Spleen (tissue), 11 donors: ENCODE measurements around the gene SLC38A3. TPM values are rescaled to one million over a fixed set of nuclear protein-coding genes. Genes with fewer than 3 reads are reported as not detected.

Source experiments
- DNase-seq: peaks from one replicate; pipeline ENCODE4 v3.0.0-alpha.2; 2020
- H3K27ac ChIP-seq, 8 donors: fragments of 200-600 bp; sonication (generic) in 7 of 8; 1 replicate in 4 of 8; 2 replicates in 4 of 8; pipeline versions ENCODE4 v1.5.0 to v1.8.0; 2016 to 2021; ENCODE audit warnings: inconsistent platforms in 4 of 8, mild to moderate bottlenecking in 4 of 8, moderate library complexity in 1 of 8
- H3K27me3 ChIP-seq, 7 donors: fragments of 200-600 bp; sonication (generic) in 6 of 7; replicated peaks in 1 of 7; 1 replicate in 4 of 7; 2 replicates in 3 of 7; pipeline versions ENCODE4 v1.5.0 to v1.8.0; 2016 to 2021; ENCODE audit warnings: inconsistent platforms in 3 of 7, mild to moderate bottlenecking in 1 of 7
- H3K36me3 ChIP-seq, 6 donors: fragments of 200-600 bp; sonication (generic) in 5 of 6; 1 replicate in 4 of 6; 2 replicates in 2 of 6; pipeline versions ENCODE4 v1.5.0 to v1.8.0; 2016 to 2021; ENCODE audit warnings: inconsistent platforms in 2 of 6
- H3K4me1 ChIP-seq, 6 donors: fragments of 200-600 bp; sonication (generic) in 5 of 6; 1 replicate in 3 of 6; 2 replicates in 3 of 6; pipeline versions ENCODE4 v1.5.0 to v1.8.0; 2016 to 2021; ENCODE audit warnings: inconsistent platforms in 3 of 6
- H3K4me3 ChIP-seq, 8 donors: fragments of 200-600 bp; sonication (generic) in 7 of 8; 1 replicate in 4 of 8; 2 replicates in 4 of 8; pipeline versions ENCODE4 v1.5.0 to v1.8.0; 2016 to 2021; ENCODE audit warnings: inconsistent platforms in 4 of 8, mild to moderate bottlenecking in 4 of 8, moderate library complexity in 2 of 8
- H3K9me3 ChIP-seq, 8 donors: fragments of 200-600 bp; sonication (generic) in 7 of 8; 1 replicate in 4 of 8; 2 replicates in 4 of 8; pipeline versions ENCODE4 v1.5.0 to v1.8.0; 2016 to 2021; ENCODE audit warnings: inconsistent platforms in 4 of 8
- POLR2A ChIP-seq, 3 donors: fragments of 450-650 bp; IDR thresholded peaks; one replicate each; pipeline ENCODE4 v1.5.1; 2017; ENCODE audit warnings: antibody characterized with exemption in 3 of 3, mild to moderate bottlenecking in 1 of 3
- POLR2AphosphoS5 ChIP-seq, 3 donors: sonication (generic); formaldehyde crosslinking; IDR thresholded peaks; one replicate each; pipeline ENCODE4 v1.5.1; 2017; ENCODE audit warnings: antibody characterized with exemption in 3 of 3
- WGBS, 5 donors: extraction: QIAGEN DNeasy Blood & Tissue Kit in 3 of 5; methylation state at CpG; one replicate each; pipeline versions ENCODE4 v1.1.5 to v1.1.7; 2013 to 2018; 5-methylcytosine and 5-hydroxymethylcytosine counted together
- intact Hi-C: fragments of 100-400 bp; cut with DNase I; formaldehyde crosslinking; loops from one replicate; pipeline ENCODE4 v1.15.0; 2023; ENCODE audit warnings: low total_unique reads
- polyA plus RNA-seq, 3 donors: library from polyadenylated mRNA; stranded (reverse); fragments of 200-250 nt; gene quantifications; one replicate each; pipeline ENCODE4 v1.2.1, GENCODE V29; 2013
- total RNA-seq, 7 donors: library from RNA; depleted of rRNA in 3 of 7; stranded (reverse); fragments of >200 nt in 3 of 7; fragmentation: NEBNext Ultra II Directional in 4 of 7; extraction: Animal tissue kit (Norgen Biotek cat#: 25700) in 4 of 7; gene quantifications; one replicate each; pipeline versions ENCODE4 v1.1.0 to v1.2.1, GENCODE V29; 2016 to 2021
- TF ChIP-seq, protein P1 (sequence below), 11 experiments: fragments of 200-600 bp in 7 of 11; fragments of 450-650 bp in 4 of 11; sonication (generic) in 4 of 11; IDR thresholded peaks in 8 of 11; conservative IDR thresholded peaks in 3 of 11; 1 replicate in 7 of 11; 2 replicates in 4 of 11; pipeline versions ENCODE4 v1.4.0 to v1.8.0; 2016 to 2021; ENCODE audit warnings: antibody characterized with exemption in 11 of 11, inconsistent platforms in 4 of 11, mild to moderate bottlenecking in 1 of 11
- donor health status: healthy with polysubstance abuse.
- donor health status: DM: no; HTN: no; CAD: no; lungs with moderate emphysema.
- donor health status: DM: no; HTN: no; CAD: no.
- donor health status: Bipolar disorder and iron deficiency.
- donor health status: healthy.
- donor health status: DM: no; HTN: no; CAD: no.
- donor health status: DM: yes; HTN: yes; CAD: no.

The SLC38A3 gene
- total and polyA plus RNA-seq, 10 donors = 0.02 to 0.07 TPM; not detected in 8

DNA sequence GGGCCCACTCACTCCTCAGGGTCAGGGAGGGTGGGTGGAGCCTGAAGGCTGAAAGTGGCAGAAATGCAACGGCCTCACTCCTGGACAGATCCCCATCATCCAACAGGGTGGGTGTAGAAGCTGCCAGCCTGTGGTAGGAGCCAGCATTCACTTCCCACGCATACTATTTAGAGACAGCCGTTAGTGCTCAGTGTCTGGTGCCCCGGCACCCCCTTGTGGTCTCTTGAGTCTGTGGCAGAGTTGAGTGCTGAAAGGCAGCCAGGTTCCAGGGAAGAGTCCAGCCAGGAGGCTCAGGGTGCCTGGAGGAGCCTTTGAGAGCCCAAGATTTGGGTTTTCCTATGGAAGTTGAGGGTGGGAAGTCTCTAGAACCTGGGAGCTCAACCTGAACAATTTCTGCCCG lies 15.8 kb upstream of the SLC38A3 start:
- intact Hi-C loops = loop anchor here (5.0 kb wide), 1 partner anchor 67 kb away; no protein-coding TSS in a partner anchor
- TF ChIP-seq POLR2A (IDR thresholded peaks at IDR 0.05) (no peak), POLR2AphosphoS5 (IDR thresholded peaks at IDR 0.05) (peak; percentile 7 to 62 (median 56))
- TF ChIP-seq, protein P1, sequence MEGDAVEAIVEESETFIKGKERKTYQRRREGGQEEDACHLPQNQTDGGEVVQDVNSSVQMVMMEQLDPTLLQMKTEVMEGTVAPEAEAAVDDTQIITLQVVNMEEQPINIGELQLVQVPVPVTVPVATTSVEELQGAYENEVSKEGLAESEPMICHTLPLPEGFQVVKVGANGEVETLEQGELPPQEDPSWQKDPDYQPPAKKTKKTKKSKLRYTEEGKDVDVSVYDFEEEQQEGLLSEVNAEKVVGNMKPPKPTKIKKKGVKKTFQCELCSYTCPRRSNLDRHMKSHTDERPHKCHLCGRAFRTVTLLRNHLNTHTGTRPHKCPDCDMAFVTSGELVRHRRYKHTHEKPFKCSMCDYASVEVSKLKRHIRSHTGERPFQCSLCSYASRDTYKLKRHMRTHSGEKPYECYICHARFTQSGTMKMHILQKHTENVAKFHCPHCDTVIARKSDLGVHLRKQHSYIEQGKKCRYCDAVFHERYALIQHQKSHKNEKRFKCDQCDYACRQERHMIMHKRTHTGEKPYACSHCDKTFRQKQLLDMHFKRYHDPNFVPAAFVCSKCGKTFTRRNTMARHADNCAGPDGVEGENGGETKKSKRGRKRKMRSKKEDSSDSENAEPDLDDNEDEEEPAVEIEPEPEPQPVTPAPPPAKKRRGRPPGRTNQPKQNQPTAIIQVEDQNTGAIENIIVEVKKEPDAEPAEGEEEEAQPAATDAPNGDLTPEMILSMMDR (IDR thresholded peaks at IDR 0.05 in 8 of 11, conservative IDR thresholded peaks at IDR 0.05 in 3 of 11) = peak in 9 of 11 experiments; percentile 36 to 76 (median 66)
- Histone ChIP-seq H3K36me3 (peaks cover 0 to 43% (median 13%) of the 10 kb centered on the region in 6 donors), H3K4me3 (no peak overlapping the region), H3K27me3 (peaks cover 9 to 27% (median 16%) of the 10 kb centered on the region in 7 donors), H3K9me3 (no peaks in the 10 kb centered on the region), H3K27ac (no peak overlapping the region), H3K4me1 (peaks cover 4 to 36% (median 24%) of the 10 kb centered on the region in 6 donors)
- DNase-seq = no peak
- 11 to 20% (median 16%) methylated on average over 5 of the region's 5 CpGs for WGBS, 5 donors

DNA sequence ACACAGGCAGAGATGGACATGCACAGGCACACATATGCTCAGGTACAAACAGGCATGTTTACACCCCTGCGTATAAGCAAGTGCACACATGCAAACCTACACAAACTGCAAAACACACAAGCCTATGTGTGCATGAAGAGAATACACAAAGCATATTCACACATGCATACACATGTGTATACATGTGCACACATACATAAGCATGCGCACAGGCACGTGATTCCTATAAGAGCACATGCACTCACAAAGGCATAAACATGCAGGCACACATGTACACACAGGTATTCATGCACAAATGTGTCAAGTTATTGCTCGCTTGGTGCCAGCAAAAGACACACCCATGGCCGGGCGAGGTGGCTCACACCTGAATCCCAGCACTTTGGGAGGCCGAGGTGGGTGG lies 15.1 kb upstream of the SLC38A3 start:
- peaks cover 9 to 34% (median 23%) of the 10 kb centered on the region in 7 donors for H3K27me3 ChIP-seq
- H3K36me3 ChIP-seq = peaks cover 0 to 36% (median 7%) of the 10 kb centered on the region in 6 donors
- H3K4me1 ChIP-seq = peaks cover 10 to 43% (median 31%) of the 10 kb centered on the region in 6 donors
- no peak overlapping the region for H3K4me3 ChIP-seq
- DNase-seq = no peak
- no peaks in the 10 kb centered on the region for H3K9me3 ChIP-seq
- no peak overlapping the region for H3K27ac ChIP-seq
- 86 to 92% (median 90%) methylated on average over 7 of the region's 7 CpGs for WGBS, 5 donors
- TF ChIP-seq, protein P1 (IDR thresholded peaks at IDR 0.05 in 8 of 11, conservative IDR thresholded peaks at IDR 0.05 in 3 of 11) = no peak
- peak in 1 of 3 donors; percentile 42 for TF ChIP-seq POLR2AphosphoS5 (IDR thresholded peaks at IDR 0.05)
- no peak for TF ChIP-seq POLR2A (IDR thresholded peaks at IDR 0.05)
- intact Hi-C loops = loop anchor here (2.0 to 5.0 kb wide), 3 partner anchors 37 to 83 kb away; no protein-coding TSS in a partner anchor

GRCh38 chr3:50190936-50191660 lies 14.0 kb upstream of the SLC38A3 start, which contains the start of gene GNAT1:
Gene GNAT1, plus strand, starts transcription at chr3:50191610. Its CDS starts 116 bp downstream, at chr3:50191726.
- H3K27me3 ChIP-seq = peaks cover 9 to 45% (median 29%) of the 10 kb centered on the region in 7 donors
- TF ChIP-seq, protein P1 (IDR thresholded peaks at IDR 0.05 in 8 of 11, conservative IDR thresholded peaks at IDR 0.05 in 3 of 11) = no peak
- TF ChIP-seq POLR2A (IDR thresholded peaks at IDR 0.05) (no peak), POLR2AphosphoS5 (IDR thresholded peaks at IDR 0.05) (peak in 2 of 3 donors; percentile 5 to 27)
- WGBS, 5 donors = 63 to 79% (median 71%) methylated on average over 7 to 8 of the region's 8 CpGs

DNA sequence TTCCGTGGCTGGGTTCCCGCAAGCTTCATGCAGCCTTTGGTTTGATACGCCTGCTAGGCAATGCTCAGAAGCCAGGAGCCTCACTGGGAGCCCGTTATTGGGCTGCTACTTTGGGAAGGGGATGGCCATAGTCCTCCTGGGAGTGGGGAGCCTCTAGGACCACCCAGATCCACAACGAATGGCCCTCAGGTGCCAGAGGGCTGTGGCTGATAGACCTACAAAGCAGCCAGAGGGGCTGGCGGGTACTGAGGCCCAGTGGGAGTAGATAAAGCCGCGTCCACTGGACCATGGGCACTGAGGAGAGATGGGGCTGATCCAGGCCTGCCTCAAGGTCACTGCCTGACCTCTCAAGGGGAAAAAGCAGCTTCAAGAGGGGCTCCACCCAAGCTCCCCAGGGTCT lies 12.9 kb upstream of the SLC38A3 start:
- Histone ChIP-seq H3K36me3 (peaks cover 0 to 17% (median 4%) of the 10 kb centered on the region in 6 donors), H3K9me3 (no peaks in the 10 kb centered on the region), H3K27me3 (peaks cover 9 to 51% (median 29%) of the 10 kb centered on the region in 7 donors), H3K27ac (no peak overlapping the region), H3K4me1 (peaks cover 10 to 44% (median 31%) of the 10 kb centered on the region in 6 donors), H3K4me3 (no peak overlapping the region)
- DNase-seq = no peak
- intact Hi-C loops = loop anchor here (5.0 kb wide), 1 partner anchor 35 kb away; no protein-coding TSS in a partner anchor
- WGBS, 5 donors = 85 to 95% (median 87%) methylated on average over 3 to 8 of the region's 8 CpGs
- TF ChIP-seq, protein P1 (IDR thresholded peaks at IDR 0.05 in 8 of 11, conservative IDR thresholded peaks at IDR 0.05 in 3 of 11) = no peak
- TF ChIP-seq POLR2A (IDR thresholded peaks at IDR 0.05) (no peak), POLR2AphosphoS5 (IDR thresholded peaks at IDR 0.05) (no peak)

More at GRCh38 chr3:50190936-50191660, 14.0 kb upstream of the SLC38A3 start, which contains the start of gene GNAT1:
- Histone ChIP-seq H3K4me3 (no peak within 1 kb of the TSS), H3K9me3 (no peaks in the 10 kb centered on the region), H3K27ac (no peak within 1 kb of the TSS), H3K4me1 (peaks cover 10 to 44% (median 31%) of the 10 kb centered on the region in 6 donors), H3K36me3 (peaks cover 0 to 25% (median 6%) of the 10 kb centered on the region in 6 donors)
- intact Hi-C loops = loop anchor here (2.0 to 5.0 kb wide), 2 partner anchors 36 to 82 kb away; no protein-coding TSS in a partner anchor
- no peak for DNase-seq
